Measurements from ENCODE around the gene GALNT6. TPM values are rescaled to one million over a fixed set of nuclear protein-coding genes. Genes with fewer than 3 reads are reported as not detected.

The GALNT6 gene
- total RNA-seq, 4 donors from 2014 or later = 1.1 to 13.8 (median 3.3) TPM

- TF ChIP-seq CTCF (IDR thresholded peaks at IDR 0.05; ENCODE audit: low read depth) = no peak
Measured at GRCh38 chr12:51329742-51330141, 61.5 kb downstream of the GALNT6 start.

GRCh38 chr12:51328587-51328986 is 62.6 kb downstream of the GALNT6 start:
- TF ChIP-seq CTCF (IDR thresholded peaks at IDR 0.05; ENCODE audit: low read depth) = no peak

DNA sequence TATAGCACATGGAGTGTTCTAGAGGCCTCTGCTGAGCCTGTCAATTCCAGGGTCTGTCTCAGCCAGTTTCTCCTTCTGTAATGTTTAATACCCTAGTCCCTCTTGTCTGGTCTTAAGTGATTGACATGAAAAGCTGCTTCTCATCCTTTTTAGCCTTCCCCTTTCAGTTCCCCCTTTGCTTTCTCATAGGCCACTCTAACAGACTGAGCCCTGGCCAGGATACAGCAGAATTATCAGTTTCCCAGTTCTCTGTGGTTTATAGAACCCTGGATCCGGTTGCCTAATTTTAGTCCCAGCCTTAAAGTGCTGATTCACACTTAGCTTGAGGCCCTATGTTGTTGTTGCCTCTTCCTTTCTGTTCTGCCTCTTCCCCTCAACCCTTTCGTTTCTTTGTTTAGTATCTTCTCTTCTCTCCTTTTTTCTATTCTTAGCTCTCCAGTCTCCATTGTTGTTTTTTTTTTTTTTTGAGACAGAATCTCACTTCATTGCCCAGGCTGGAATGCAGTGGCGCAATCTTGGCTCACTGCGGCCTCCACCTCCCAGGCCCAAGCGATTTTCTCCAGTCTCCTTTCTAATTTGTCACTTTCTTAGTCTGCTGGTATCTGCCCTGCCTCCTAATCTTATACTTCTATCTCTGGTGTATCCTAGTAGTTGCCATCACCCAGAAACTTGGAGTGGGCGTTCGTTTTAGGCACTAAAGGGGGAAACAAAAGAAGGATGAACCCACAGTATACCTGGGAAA is 64.3 kb downstream of the GALNT6 start:
- no peak for TF ChIP-seq CTCF (IDR thresholded peaks at IDR 0.05; ENCODE audit: low read depth)

GRCh38 chr12:51324953-51325352 is 66.3 kb downstream of the GALNT6 start:
- TF ChIP-seq CTCF (IDR thresholded peaks at IDR 0.05; ENCODE audit: low read depth) = no peak

- no peak for TF ChIP-seq CTCF (IDR thresholded peaks at IDR 0.05; ENCODE audit: low read depth)
Measured at GRCh38 chr12:51323966-51324895, 67.0 kb downstream of the GALNT6 start, which contains the start of gene BIN2. Gene BIN2, minus strand, starts transcription at chr12:51324174. Its CDS starts 72 bp downstream, at chr12:51324102.

DNA sequence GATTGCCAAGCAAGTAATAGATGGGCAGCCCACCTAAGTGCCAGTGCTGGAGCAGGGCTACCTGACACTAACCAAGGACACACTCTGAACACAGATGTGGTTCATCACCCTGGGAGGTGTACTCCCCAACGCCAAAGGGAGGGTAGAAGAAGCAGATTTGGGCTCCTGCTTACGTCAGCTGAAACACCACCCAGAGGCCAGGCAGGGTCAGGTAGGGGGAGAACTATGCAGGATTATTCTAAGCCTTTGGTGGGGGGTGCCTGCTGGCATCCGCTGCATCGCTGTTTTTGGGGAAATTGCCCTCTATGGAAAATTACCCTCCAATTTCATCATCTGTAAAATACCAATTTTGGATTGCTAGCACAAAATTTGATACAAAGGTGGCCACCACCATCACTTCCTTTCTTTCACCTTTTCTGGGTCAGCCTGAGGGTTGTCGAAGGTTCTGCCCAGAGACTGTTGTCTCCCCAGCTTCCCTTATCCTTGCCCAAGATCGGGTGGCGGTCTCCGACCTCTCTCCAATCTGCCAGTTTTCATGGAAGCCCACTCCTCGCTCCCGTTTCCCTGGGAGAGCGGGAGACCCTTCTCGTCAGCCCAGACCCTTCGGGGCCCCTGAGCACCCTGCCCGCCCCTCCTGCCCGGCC is 67.8 kb downstream of the GALNT6 start:
- TF ChIP-seq CTCF (IDR thresholded peaks at IDR 0.05; ENCODE audit: low read depth) = no peak

All from subcutaneous adipose tissue (tissue), 4 donors.